ENCODE results near the gene KCNB1.

- no peak for TF ChIP-seq ZNF274 (IDR thresholded peaks at IDR 0.05; ENCODE audit: low read depth, low read length)
- TF ChIP-seq SUZ12 (IDR thresholded peaks at IDR 0.05; ENCODE audit: extremely low read depth, insufficient read depth, insufficient read length): no peak
Measured at GRCh38 chr20:49435639-49436038, 46.8 kb downstream of the KCNB1 start.

Data from NT2/D1 (cell line).